Measurements from ENCODE around the gene LCN2. TPM values are rescaled to one million over a fixed set of nuclear protein-coding genes. Genes with fewer than 3 reads are reported as not detected.

Gene LCN2
- total RNA-seq, 2 experiments from 2014 or later: not detected

GRCh38 chr9:128159784-128160602, 10.7 kb downstream of the LCN2 start, which contains the start of gene BBLN:
BBLN (plus strand) TSS chr9:128160265; CDS start chr9:128160408, 143 bp downstream.
- Mint-ChIP-seq H3K4me1 (ENCODE audit: low read depth) (peaks cover 16% of the 10 kb centered on the region), H3K27me3 (ENCODE audit: low read depth) (no peaks in the 10 kb centered on the region), H3K36me3 (ENCODE audit: low read depth) (peaks cover 9% of the 10 kb centered on the region), H3K4me3 (peak within 1 kb of the TSS; percentile 77), H3K9me3 (no peaks in the 10 kb centered on the region), H3K27ac (peak within 1 kb of the TSS; percentile 85)
- CTCF ChIA-PET: interaction anchor here (0.6 to 1.6 kb wide), 5 partner anchors 9 to 293 kb away, joined by 3 to 4 read pairs (median 3); no protein-coding TSS in a partner anchor
- peak; percentile 96 for DNase-seq
- intact Hi-C loops (cut with micrococcal nuclease): loop anchor here (1.0 to 5.0 kb wide), 7 partner anchors 31 to 358 kb away; partner anchors contain the start of genes CIZ1, COQ4, FPGS and NAIF1

GRCh38 chr9:128160603-128160987, 11.3 kb downstream of the LCN2 start:
- H3K27ac Mint-ChIP-seq: peak overlapping the region; percentile 68
- H3K4me1 Mint-ChIP-seq (ENCODE audit: low read depth): peaks cover 16% of the 10 kb centered on the region
- peak; percentile 54 for DNase-seq
- H3K36me3 Mint-ChIP-seq (ENCODE audit: low read depth): peaks cover 9% of the 10 kb centered on the region
- CTCF ChIA-PET: interaction anchor here (0.7 to 1.6 kb wide), 2 partner anchors 10 to 43 kb away, joined by 3 to 4 read pairs; no protein-coding TSS in a partner anchor
- no peaks in the 10 kb centered on the region for H3K27me3 Mint-ChIP-seq (ENCODE audit: low read depth)
- H3K4me3 Mint-ChIP-seq: peak overlapping the region; percentile 77
- no peaks in the 10 kb centered on the region for H3K9me3 Mint-ChIP-seq
- intact Hi-C loops (cut with micrococcal nuclease): loop anchor here (1.0 to 5.0 kb wide), 7 partner anchors 31 to 358 kb away; partner anchors contain the start of genes CIZ1, COQ4, FPGS and NAIF1

- H3K4me1 Mint-ChIP-seq (ENCODE audit: low read depth): peaks cover 16% of the 10 kb centered on the region
- CTCF ChIA-PET: interaction anchor here (1.2 to 1.6 kb wide), 2 partner anchors 44 to 180 kb away, joined by 4 to 6 read pairs; no protein-coding TSS in a partner anchor
- intact Hi-C loops (cut with micrococcal nuclease): loop anchor here (5.0 kb wide), 1 partner anchor 161 kb away; the partner anchor contains the start of genes COQ4 and TRUB2
- DNase-seq: no peak
- H3K4me3 Mint-ChIP-seq: peak overlapping the region; percentile 77
- no peaks in the 10 kb centered on the region for H3K27me3 Mint-ChIP-seq (ENCODE audit: low read depth)
- no peaks in the 10 kb centered on the region for H3K9me3 Mint-ChIP-seq
- H3K36me3 Mint-ChIP-seq (ENCODE audit: low read depth): peaks cover 12% of the 10 kb centered on the region
- H3K27ac Mint-ChIP-seq: peak overlapping the region; percentile 72
Observed at GRCh38 chr9:128161215-128161902, 12.1 kb downstream of the LCN2 start.

- intact Hi-C loops (cut with micrococcal nuclease): loop anchor here (5.0 kb wide), 1 partner anchor 160 kb away; the partner anchor contains the start of genes COQ4 and TRUB2
Observed at GRCh38 chr9:128162215-128163026, 13.2 kb downstream of the LCN2 start.

GRCh38 chr9:128163027-128163515, 13.8 kb downstream of the LCN2 start:
- CTCF ChIA-PET: no interaction called here
- intact Hi-C loops (cut with micrococcal nuclease): loop anchor here (5.0 kb wide), 1 partner anchor 159 kb away; the partner anchor contains the start of genes COQ4 and TRUB2
- no peak for DNase-seq
- no peaks in the 10 kb centered on the region for H3K9me3 Mint-ChIP-seq
- H3K27ac Mint-ChIP-seq: no peak overlapping the region
- peaks cover 13% of the 10 kb centered on the region for H3K36me3 Mint-ChIP-seq (ENCODE audit: low read depth)
- H3K4me3 Mint-ChIP-seq: no peak overlapping the region
- peaks cover 16% of the 10 kb centered on the region for H3K4me1 Mint-ChIP-seq (ENCODE audit: low read depth)
- no peaks in the 10 kb centered on the region for H3K27me3 Mint-ChIP-seq (ENCODE audit: low read depth)

More at GRCh38 chr9:128162215-128163026, 13.2 kb downstream of the LCN2 start:
- Mint-ChIP-seq H3K36me3 (ENCODE audit: low read depth) (peaks cover 13% of the 10 kb centered on the region), H3K9me3 (no peaks in the 10 kb centered on the region), H3K4me1 (ENCODE audit: low read depth) (peaks cover 16% of the 10 kb centered on the region), H3K27ac (no peak overlapping the region), H3K27me3 (ENCODE audit: low read depth) (no peaks in the 10 kb centered on the region), H3K4me3 (peak overlapping the region; percentile 44)
- CTCF ChIA-PET: interaction anchor here (0.6 to 1.2 kb wide), 2 partner anchors 179 to 605 kb away, joined by 3 to 6 read pairs; no protein-coding TSS in a partner anchor
- DNase-seq: no peak

GRCh38 chr9:128163523-128164306, 14.5 kb downstream of the LCN2 start:
- DNase-seq: no peak
- CTCF ChIA-PET: no interaction called here
- intact Hi-C loops (cut with micrococcal nuclease): loop anchor here (5.0 kb wide), 1 partner anchor 159 kb away; the partner anchor contains the start of genes COQ4 and TRUB2
- Mint-ChIP-seq H3K4me3 (no peak overlapping the region), H3K27me3 (ENCODE audit: low read depth) (no peaks in the 10 kb centered on the region), H3K27ac (peak overlapping the region; percentile 36), H3K36me3 (ENCODE audit: low read depth) (peaks cover 16% of the 10 kb centered on the region), H3K4me1 (ENCODE audit: low read depth) (peaks cover 16% of the 10 kb centered on the region), H3K9me3 (no peaks in the 10 kb centered on the region)

GRCh38 chr9:128164307-128164885, 15.1 kb downstream of the LCN2 start:
- DNase-seq: no peak
- intact Hi-C loops (cut with micrococcal nuclease): loop anchor here (5.0 kb wide), 1 partner anchor 158 kb away; the partner anchor contains the start of genes COQ4 and TRUB2
- H3K36me3 Mint-ChIP-seq (ENCODE audit: low read depth): peaks cover 16% of the 10 kb centered on the region
- no peak overlapping the region for H3K4me3 Mint-ChIP-seq
- CTCF ChIA-PET: no interaction called here
- peak overlapping the region; percentile 36 for H3K27ac Mint-ChIP-seq
- H3K27me3 Mint-ChIP-seq (ENCODE audit: low read depth): no peaks in the 10 kb centered on the region
- H3K9me3 Mint-ChIP-seq: no peaks in the 10 kb centered on the region
- H3K4me1 Mint-ChIP-seq (ENCODE audit: low read depth): peaks cover 13% of the 10 kb centered on the region

GRCh38 chr9:128166169-128166568, 16.9 kb downstream of the LCN2 start:
- Mint-ChIP-seq H3K27me3 (ENCODE audit: low read depth) (no peaks in the 10 kb centered on the region), H3K9me3 (no peaks in the 10 kb centered on the region), H3K36me3 (ENCODE audit: low read depth) (peaks cover 17% of the 10 kb centered on the region), H3K4me1 (ENCODE audit: low read depth) (peaks cover 6% of the 10 kb centered on the region), H3K27ac (no peak overlapping the region), H3K4me3 (no peak overlapping the region)
- CTCF ChIA-PET: no interaction called here
- no peak for DNase-seq
- intact Hi-C loops (cut with micrococcal nuclease): no loop called here

GRCh38 chr9:128167209-128167608, 18.0 kb downstream of the LCN2 start:
- Mint-ChIP-seq H3K27ac (no peak overlapping the region), H3K9me3 (no peaks in the 10 kb centered on the region), H3K4me1 (ENCODE audit: low read depth) (peaks cover 3% of the 10 kb centered on the region), H3K27me3 (ENCODE audit: low read depth) (no peaks in the 10 kb centered on the region), H3K4me3 (no peak overlapping the region), H3K36me3 (ENCODE audit: low read depth) (peaks cover 17% of the 10 kb centered on the region)
- CTCF ChIA-PET: no interaction called here
- intact Hi-C loops (cut with micrococcal nuclease): no loop called here
- no peak for DNase-seq

GRCh38 chr9:128168731-128169308, 19.6 kb downstream of the LCN2 start:
- intact Hi-C loops (cut with micrococcal nuclease): no loop called here
- DNase-seq: no peak
- Mint-ChIP-seq H3K27ac (no peak overlapping the region), H3K4me1 (ENCODE audit: low read depth) (no peaks in the 10 kb centered on the region), H3K36me3 (ENCODE audit: low read depth) (peaks cover 13% of the 10 kb centered on the region), H3K27me3 (ENCODE audit: low read depth) (no peaks in the 10 kb centered on the region), H3K9me3 (no peaks in the 10 kb centered on the region), H3K4me3 (no peak overlapping the region)
- CTCF ChIA-PET: no interaction called here
